Glutamatergic neuron (in vitro differentiated cells): ENCODE results near the gene GMDS. TPM values are rescaled to one million over a fixed set of nuclear protein-coding genes. Genes with fewer than 3 reads are reported as not detected.
"Not testable (repeated sequence)": the region's sequence is repeated elsewhere in the genome, so short reads cannot be mapped to it uniquely, and the experiment has no call there.

Experiments used
- DNase-seq: peaks from one replicate; pipeline ENCODE4 v3.0.0; 2022
- H3K27ac Mint-ChIP-seq: one replicate; pipeline ENCODE4 v1.8.0; 2020; ENCODE audit warnings: mild to moderate bottlenecking, mixed read lengths, inconsistent platforms; ENCODE audit not compliant: unreplicated experiment
- H3K27me3 Mint-ChIP-seq: one replicate; pipeline ENCODE4 v1.8.0; 2020; ENCODE audit warnings: mild to moderate bottlenecking, moderate library complexity, mixed read lengths, inconsistent platforms; ENCODE audit not compliant: unreplicated experiment
- H3K36me3 Mint-ChIP-seq: one replicate; pipeline ENCODE4 v1.8.0; 2020; ENCODE audit warnings: mild to moderate bottlenecking, mixed read lengths, inconsistent platforms; ENCODE audit not compliant: unreplicated experiment
- H3K4me1 Mint-ChIP-seq: one replicate; pipeline ENCODE4 v1.8.0; 2020; ENCODE audit warnings: mild to moderate bottlenecking, low read depth, mixed read lengths, inconsistent platforms; ENCODE audit not compliant: unreplicated experiment
- H3K4me3 Mint-ChIP-seq: one replicate; pipeline ENCODE4 v1.8.0; 2020; ENCODE audit warnings: mild to moderate bottlenecking, mixed read lengths, inconsistent platforms; ENCODE audit not compliant: unreplicated experiment
- H3K9me3 Mint-ChIP-seq: one replicate; pipeline ENCODE4 v1.8.0; 2020; ENCODE audit warnings: mild to moderate bottlenecking, moderate library complexity, mixed read lengths, inconsistent platforms; ENCODE audit not compliant: unreplicated experiment
- CTCF ChIP-seq: fragments of 200-600 bp; sonication (generic); IDR thresholded peaks from one replicate; pipeline ENCODE4 v1.5.0; 2021; ENCODE audit not compliant: partially characterized antibody, unreplicated experiment
- total RNA-seq: library from RNA; stranded (reverse); fragmentation: NEBNext Ultra II Directional; extraction: Animal tissue kit (Norgen Biotek cat#: 25700); gene quantifications from one replicate; pipeline ENCODE4 v1.2.1, GENCODE V29; 2021; ENCODE audit not compliant: unreplicated experiment

GMDS gene
- total RNA-seq, 1 donor from 2014 or later = 8.9 TPM

GRCh38 chr6:1695546-1696462 lies 549.6 kb downstream of the GMDS start:
- Mint-ChIP-seq H3K9me3 (peaks cover 7% of the 10 kb centered on the region), H3K36me3 (peaks cover 6% of the 10 kb centered on the region), H3K4me3 (no peak overlapping the region), H3K27ac (no peak overlapping the region), H3K4me1 (peaks cover 2% of the 10 kb centered on the region), H3K27me3 (no peaks in the 10 kb centered on the region)
- no peak for TF ChIP-seq CTCF
- no peak for DNase-seq

DNA sequence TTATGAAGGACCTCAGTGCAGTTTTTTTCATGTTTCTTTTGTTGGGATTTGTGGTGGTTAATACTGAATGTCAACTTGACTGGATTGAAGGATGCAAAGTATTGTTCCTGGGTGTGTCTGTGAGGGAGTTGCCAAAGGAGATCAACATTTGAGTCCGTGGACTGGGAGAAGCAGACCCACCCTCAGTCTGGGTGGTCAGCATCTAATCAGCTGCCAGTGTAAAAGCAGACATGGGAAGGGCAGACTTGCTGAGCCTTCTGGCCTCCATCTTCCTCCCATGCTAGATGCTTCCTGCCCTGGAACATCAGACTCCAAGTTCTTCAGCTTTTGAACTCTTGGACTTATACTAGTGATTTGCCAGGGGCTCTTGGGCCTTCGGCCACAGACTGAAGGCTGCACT lies 553.6 kb downstream of the GMDS start:
- not testable (repeated sequence) for DNase-seq, H3K36me3 Mint-ChIP-seq, H3K9me3 Mint-ChIP-seq, H3K27ac Mint-ChIP-seq, H3K4me1 Mint-ChIP-seq, H3K27me3 Mint-ChIP-seq, H3K4me3 Mint-ChIP-seq

DNA sequence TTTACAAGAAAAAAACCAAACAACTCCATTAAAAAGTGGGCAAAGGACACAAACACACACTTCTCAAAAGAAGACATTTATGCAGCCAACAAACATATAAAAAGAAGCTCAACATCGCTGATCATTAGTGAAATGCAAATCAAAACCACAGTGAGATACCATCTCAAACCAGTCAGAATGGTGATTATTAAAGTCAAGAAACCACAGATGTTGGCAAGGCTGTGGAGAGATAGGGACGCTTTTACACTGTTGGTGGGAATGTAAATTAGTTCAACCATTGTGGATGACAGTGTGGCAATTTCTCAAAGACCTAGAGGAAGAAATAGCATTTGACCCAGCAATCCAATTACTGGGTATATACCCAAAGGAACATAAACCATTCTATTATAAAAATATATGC lies 554.7 kb downstream of the GMDS start:
- not testable (repeated sequence) for H3K4me3 Mint-ChIP-seq, H3K9me3 Mint-ChIP-seq, H3K27ac Mint-ChIP-seq, H3K27me3 Mint-ChIP-seq, DNase-seq, H3K4me1 Mint-ChIP-seq, H3K36me3 Mint-ChIP-seq

GRCh38 chr6:1689141-1689540 lies 556.3 kb downstream of the GMDS start:
- Mint-ChIP-seq H3K4me1 (peaks cover 8% of the 10 kb centered on the region), H3K9me3 (peaks cover 8% of the 10 kb centered on the region), H3K36me3 (peaks cover 6% of the 10 kb centered on the region), H3K27me3 (no peaks in the 10 kb centered on the region), H3K27ac (no peak overlapping the region), H3K4me3 (no peak overlapping the region)
- TF ChIP-seq CTCF = no peak
- DNase-seq = no peak

DNA sequence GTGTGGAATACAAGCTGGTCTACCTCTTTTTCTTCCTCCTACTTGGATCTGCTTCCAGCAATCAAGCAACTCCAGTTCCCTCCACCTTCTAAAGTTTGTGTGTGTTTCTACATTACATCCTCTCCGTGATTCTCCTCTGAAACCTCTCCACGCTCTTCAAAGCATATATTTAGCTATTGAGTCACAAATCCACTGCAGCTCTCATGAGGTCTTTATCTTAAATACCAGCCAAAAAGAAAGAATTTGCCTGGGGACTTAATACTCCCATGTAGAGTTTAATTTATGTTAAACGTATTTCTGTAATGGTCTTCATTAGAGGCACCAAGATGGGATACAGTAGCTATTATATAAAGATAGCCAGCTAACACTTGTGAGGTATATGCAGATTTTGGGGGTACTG lies 557.0 kb downstream of the GMDS start:
- Mint-ChIP-seq H3K4me3 (no peak overlapping the region), H3K4me1 (peaks cover 8% of the 10 kb centered on the region), H3K27ac (no peak overlapping the region), H3K27me3 (no peaks in the 10 kb centered on the region), H3K36me3 (peaks cover 6% of the 10 kb centered on the region), H3K9me3 (peaks cover 8% of the 10 kb centered on the region)
- TF ChIP-seq CTCF = no peak
- DNase-seq = no peak

GRCh38 chr6:1687402-1687801 lies 558.0 kb downstream of the GMDS start:
- peaks cover 8% of the 10 kb centered on the region for H3K4me1 Mint-ChIP-seq
- no peak for TF ChIP-seq CTCF
- H3K36me3 Mint-ChIP-seq = peaks cover 1% of the 10 kb centered on the region
- H3K4me3 Mint-ChIP-seq = no peak overlapping the region
- peaks cover 4% of the 10 kb centered on the region for H3K9me3 Mint-ChIP-seq
- no peak for DNase-seq
- H3K27me3 Mint-ChIP-seq = no peaks in the 10 kb centered on the region
- no peak overlapping the region for H3K27ac Mint-ChIP-seq
